RWPE2 (cell line): Measurements from ENCODE around the gene PSEN2.

Experiments used
- ATAC-seq: fragments of 200-7000 bp; cut with Tn5 transposase; 3 replicates; pipeline ENCODE4 v1.9.1; 2021; ENCODE audit warnings: low read depth
- DNase-seq: peaks from one replicate; pipeline ENCODE4 v3.0.0-alpha.2; 2020; ENCODE audit warnings: low spot score
- H3K27ac ChIP-seq: fragments of 450-650 bp; 2 replicates; pipeline ENCODE4 v1.5.1; 2017; ENCODE audit warnings: mild to moderate bottlenecking; ENCODE audit not compliant: poor library complexity, severe bottlenecking
- H3K27me3 ChIP-seq: fragments of 250-450 bp; sonication (Bioruptor Pico); 2 replicates; pipeline ENCODE4 v1.5.1; 2021; ENCODE audit warnings: mild to moderate bottlenecking, moderate library complexity; ENCODE audit not compliant: insufficient read depth, poor library complexity, severe bottlenecking
- H3K36me3 ChIP-seq: fragments of 250-450 bp; sonication (Bioruptor Pico); 2 replicates; pipeline ENCODE4 v1.5.1; 2020; ENCODE audit warnings: low read depth, mild to moderate bottlenecking, moderate library complexity
- H3K4me1 ChIP-seq: fragments of 250-450 bp; sonication (Bioruptor Pico); 2 replicates; pipeline ENCODE4 v1.5.1; 2021; ENCODE audit warnings: mild to moderate bottlenecking, moderate library complexity; ENCODE audit not compliant: insufficient read depth, poor library complexity, severe bottlenecking
- H3K4me3 ChIP-seq: fragments of 250-450 bp; sonication (Bioruptor Pico); 2 replicates; pipeline ENCODE4 v1.5.1; 2021; ENCODE audit warnings: mild to moderate bottlenecking, moderate library complexity; ENCODE audit not compliant: severe bottlenecking
- H3K9me3 ChIP-seq: fragments of 250-450 bp; sonication (Bioruptor Pico); 2 replicates; pipeline ENCODE4 v1.5.1; 2021; ENCODE audit warnings: mild to moderate bottlenecking, moderate library complexity; ENCODE audit not compliant: severe bottlenecking
- TF ChIP-seq, protein P1 (sequence below): fragments of 450-650 bp; IDR thresholded peaks from one replicate; pipeline ENCODE4 v1.5.1; 2017; ENCODE audit warnings: mild to moderate bottlenecking, moderate library complexity; ENCODE audit not compliant: poor library complexity, severe bottlenecking

The PSEN2 gene

DNA sequence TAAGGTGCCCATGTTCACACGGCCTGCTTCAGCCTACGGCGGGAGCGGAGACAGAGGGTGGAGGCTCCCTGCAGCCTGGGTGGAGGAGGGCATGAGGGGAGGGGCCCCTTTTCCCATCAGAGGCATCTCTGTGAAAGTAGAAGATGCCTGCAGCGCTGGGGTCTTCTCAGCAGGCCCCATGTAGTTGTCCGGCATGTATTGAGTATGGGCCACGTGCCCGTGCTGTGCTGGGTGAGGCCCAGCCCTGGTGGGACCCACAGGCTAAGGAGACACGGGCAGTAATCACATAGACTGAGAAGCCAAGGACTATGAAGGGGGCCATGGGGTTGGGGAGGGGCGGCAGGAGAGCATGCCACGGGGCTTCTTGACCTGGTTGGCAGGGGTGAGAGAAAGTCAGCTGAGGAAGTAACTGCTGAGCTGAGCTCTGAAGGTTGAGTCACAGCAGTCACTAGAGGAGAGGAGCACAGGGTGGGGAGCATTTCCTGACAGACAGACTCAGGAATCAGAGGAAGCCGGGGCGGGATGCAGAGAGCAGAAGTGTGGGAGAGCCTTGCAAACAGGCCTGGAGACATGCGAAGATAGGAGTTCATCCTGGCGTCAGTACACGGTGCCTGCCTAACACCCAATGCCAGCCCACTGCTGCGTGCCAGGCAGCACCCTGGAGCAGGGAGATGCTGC, 21.6 kb downstream of the PSEN2 start:
- TF ChIP-seq, protein P1, sequence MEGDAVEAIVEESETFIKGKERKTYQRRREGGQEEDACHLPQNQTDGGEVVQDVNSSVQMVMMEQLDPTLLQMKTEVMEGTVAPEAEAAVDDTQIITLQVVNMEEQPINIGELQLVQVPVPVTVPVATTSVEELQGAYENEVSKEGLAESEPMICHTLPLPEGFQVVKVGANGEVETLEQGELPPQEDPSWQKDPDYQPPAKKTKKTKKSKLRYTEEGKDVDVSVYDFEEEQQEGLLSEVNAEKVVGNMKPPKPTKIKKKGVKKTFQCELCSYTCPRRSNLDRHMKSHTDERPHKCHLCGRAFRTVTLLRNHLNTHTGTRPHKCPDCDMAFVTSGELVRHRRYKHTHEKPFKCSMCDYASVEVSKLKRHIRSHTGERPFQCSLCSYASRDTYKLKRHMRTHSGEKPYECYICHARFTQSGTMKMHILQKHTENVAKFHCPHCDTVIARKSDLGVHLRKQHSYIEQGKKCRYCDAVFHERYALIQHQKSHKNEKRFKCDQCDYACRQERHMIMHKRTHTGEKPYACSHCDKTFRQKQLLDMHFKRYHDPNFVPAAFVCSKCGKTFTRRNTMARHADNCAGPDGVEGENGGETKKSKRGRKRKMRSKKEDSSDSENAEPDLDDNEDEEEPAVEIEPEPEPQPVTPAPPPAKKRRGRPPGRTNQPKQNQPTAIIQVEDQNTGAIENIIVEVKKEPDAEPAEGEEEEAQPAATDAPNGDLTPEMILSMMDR, result no peak
- DNase-seq (no peak), ATAC-seq (no peak)
- Histone ChIP-seq H3K4me1 (no peaks in the 10 kb centered on the region), H3K4me3 (no peak overlapping the region), H3K27me3 (no peaks in the 10 kb centered on the region), H3K9me3 (no peaks in the 10 kb centered on the region), H3K27ac (no peak overlapping the region), H3K36me3 (no peaks in the 10 kb centered on the region)

DNA sequence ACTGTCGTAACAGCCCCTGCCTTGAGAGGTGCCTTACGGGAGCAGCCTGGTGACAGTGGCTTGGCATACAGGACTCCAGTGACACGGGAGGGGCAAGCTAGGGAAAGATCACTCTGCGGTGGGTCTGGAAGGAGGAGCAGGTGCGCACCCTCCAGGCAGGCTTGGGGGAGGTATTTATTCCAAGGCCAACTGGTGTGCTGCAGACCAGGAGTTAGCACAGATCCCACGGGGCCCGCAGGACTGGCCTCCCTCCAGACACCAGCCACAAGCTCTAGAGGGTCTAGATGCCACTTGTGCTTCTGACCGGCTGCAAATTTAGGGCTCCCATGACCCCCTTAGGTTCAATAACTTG, 22.1 kb downstream of the PSEN2 start:
- TF ChIP-seq, protein P1, result no peak
- no peaks in the 10 kb centered on the region for H3K4me1 ChIP-seq
- no peaks in the 10 kb centered on the region for H3K27me3 ChIP-seq
- no peaks in the 10 kb centered on the region for H3K36me3 ChIP-seq
- no peak for ATAC-seq
- DNase-seq, result no peak
- no peak overlapping the region for H3K27ac ChIP-seq
- no peak overlapping the region for H3K4me3 ChIP-seq
- no peaks in the 10 kb centered on the region for H3K9me3 ChIP-seq

DNA sequence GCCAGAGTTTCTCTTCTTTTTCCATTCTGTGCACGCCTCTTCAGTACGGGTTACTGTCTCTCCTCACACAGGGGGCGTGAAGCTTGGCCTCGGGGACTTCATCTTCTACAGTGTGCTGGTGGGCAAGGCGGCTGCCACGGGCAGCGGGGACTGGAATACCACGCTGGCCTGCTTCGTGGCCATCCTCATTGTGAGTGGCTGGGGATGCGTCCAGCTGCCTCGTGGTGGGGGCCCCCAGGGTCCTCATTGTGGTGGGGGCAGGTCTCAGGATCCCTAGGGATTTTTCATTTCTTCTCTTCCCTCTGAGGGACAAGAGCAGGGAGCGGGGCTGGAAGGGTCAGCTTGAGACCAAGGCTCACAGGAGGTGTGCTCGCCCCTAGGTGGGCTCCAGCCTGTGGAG, 23.5 kb downstream of the PSEN2 start:
- DNase-seq (no peak), ATAC-seq (no peak)
- H3K36me3 ChIP-seq, result no peaks in the 10 kb centered on the region

DNA sequence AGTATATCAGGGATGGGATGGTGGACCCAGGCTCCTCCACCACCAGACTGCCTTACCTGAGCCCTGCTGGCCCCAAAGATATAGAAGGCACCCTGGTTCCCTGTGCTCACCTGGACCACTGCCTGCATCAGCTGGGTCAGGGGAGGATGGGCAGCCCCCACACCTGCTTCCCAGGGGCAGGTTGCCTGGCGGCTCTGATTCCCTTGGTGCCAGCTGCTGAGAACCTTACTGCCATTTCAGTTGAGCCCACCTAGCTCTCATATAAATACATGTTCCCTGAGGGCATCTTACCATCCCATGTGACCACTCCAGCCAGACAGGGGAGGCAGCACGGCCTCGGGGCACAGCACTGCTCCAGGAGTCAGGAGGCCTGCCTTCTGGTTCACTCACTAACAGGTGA, 24.4 kb downstream of the PSEN2 start:
- Histone ChIP-seq H3K27me3 (no peaks in the 10 kb centered on the region), H3K4me3 (no peak overlapping the region), H3K27ac (no peak overlapping the region), H3K9me3 (no peaks in the 10 kb centered on the region), H3K4me1 (no peaks in the 10 kb centered on the region), H3K36me3 (no peaks in the 10 kb centered on the region)
- TF ChIP-seq, protein P1, result no peak
- DNase-seq, result no peak
- no peak for ATAC-seq

More for the DNA sequence above, 23.5 kb downstream of the PSEN2 start:
- Histone ChIP-seq H3K4me1 (no peaks in the 10 kb centered on the region), H3K9me3 (no peaks in the 10 kb centered on the region), H3K4me3 (no peak overlapping the region), H3K27ac (no peak overlapping the region), H3K27me3 (no peaks in the 10 kb centered on the region)
- TF ChIP-seq, protein P1, result no peak

DNA sequence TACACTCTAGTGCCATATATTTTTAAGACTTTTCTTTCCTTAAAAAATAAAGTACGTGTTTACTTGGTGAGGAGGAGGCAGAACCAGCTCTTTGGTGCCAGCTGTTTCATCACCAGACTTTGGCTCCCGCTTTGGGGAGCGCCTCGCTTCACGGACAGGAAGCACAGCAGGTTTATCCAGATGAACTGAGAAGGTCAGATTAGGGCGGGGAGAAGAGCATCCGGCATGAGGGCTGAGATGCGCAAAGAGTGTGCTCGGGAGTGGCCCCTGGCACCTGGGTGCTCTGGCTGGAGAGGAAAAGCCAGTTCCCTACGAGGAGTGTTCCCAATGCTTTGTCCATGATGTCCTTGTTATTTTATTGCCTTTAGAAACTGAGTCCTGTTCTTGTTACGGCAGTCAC, 25.2 kb downstream of the PSEN2 start:
- no peaks in the 10 kb centered on the region for H3K36me3 ChIP-seq
- TF ChIP-seq, protein P1, result no peak

More for the DNA sequence above, 25.2 kb downstream of the PSEN2 start:
- Histone ChIP-seq H3K27me3 (no peaks in the 10 kb centered on the region), H3K4me1 (no peaks in the 10 kb centered on the region), H3K27ac (no peak overlapping the region), H3K4me3 (no peak overlapping the region), H3K9me3 (no peaks in the 10 kb centered on the region)
- no peak for DNase-seq
- ATAC-seq, result no peak
